Activated T-cell treated with anti-CD3 and anti-CD28 coated beads, Interleukin-2, amount 50 U/mL, for 48 hours (primary cell): ENCODE results near the gene TNS3.

Source experiments
- DNase-seq, 2 experiments: peaks; one replicate each; pipeline ENCODE4 v3.0.0-alpha.2; 2020

The TNS3 gene

GRCh38 chr7:47502240-47502877, 79.6 kb downstream of the TNS3 start:
- DNase-seq: no peak

- DNase-seq: no peak
These were observed 80.5 kb downstream of the TNS3 start for GRCh38 chr7:47501406-47501805.

GRCh38 chr7:47500103-47500563, 81.8 kb downstream of the TNS3 start:
- DNase-seq: no peak

DNA sequence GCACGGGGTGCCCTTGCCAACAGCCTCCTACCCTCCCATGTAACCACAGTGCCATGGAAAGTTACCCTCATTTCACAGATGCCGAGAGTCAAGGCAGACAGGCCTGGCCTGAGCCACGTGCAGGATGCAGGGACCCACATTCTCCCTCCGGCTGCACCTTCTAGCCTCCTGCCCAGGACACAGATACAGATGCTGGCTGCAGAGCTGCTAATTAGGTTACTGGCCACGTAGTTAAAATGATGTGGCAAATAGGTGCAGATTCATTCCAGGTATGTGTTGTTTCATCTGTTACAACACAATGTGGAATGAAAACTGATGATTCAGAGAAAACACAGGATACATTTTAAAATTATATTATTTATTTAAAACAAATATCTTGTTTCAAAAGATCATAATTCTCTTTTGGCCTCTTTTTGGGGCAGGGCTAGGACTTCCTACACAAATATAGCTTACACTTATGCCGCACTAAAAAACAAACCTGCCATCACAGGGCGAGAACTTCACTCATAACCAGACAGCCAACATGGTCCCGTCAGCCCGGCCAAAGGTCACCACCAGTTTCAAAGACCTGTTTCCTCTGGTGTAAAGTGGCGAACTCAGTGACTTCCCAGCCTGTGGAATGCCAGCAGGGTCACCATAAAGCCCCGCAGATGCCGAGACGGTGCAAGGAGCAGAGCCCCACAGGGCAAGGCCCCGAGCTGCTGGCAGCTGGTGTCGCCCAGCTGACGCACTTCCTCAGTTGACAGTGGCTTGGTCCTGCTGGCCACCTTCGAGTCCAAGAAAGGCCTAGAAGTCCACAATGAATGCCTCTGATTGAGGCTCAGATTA, 83.5 kb downstream of the TNS3 start:
- DNase-seq: no peak

GRCh38 chr7:47497367-47498096, 84.4 kb downstream of the TNS3 start:
- DNase-seq: no peak

DNA sequence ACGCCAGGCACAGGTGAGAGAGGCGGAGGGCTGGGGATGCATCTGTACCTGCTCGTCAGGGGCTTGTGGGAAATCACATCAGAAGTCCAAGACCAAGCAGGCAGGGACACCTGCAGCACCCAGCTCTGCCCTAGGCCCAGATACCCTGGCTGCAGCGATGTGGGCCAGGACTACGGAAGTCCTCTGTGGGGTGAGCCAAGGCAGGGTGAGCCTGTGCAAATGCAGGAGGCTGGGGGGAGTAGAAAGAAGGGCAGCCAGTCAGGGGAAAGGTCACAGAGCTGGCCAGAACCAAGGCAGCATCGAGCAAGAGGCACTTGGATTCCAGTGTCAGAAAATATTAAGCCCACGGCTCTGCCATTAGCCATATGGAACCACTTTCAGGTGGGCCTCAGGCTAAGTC, 85.2 kb downstream of the TNS3 start:
- no peak for DNase-seq

DNA sequence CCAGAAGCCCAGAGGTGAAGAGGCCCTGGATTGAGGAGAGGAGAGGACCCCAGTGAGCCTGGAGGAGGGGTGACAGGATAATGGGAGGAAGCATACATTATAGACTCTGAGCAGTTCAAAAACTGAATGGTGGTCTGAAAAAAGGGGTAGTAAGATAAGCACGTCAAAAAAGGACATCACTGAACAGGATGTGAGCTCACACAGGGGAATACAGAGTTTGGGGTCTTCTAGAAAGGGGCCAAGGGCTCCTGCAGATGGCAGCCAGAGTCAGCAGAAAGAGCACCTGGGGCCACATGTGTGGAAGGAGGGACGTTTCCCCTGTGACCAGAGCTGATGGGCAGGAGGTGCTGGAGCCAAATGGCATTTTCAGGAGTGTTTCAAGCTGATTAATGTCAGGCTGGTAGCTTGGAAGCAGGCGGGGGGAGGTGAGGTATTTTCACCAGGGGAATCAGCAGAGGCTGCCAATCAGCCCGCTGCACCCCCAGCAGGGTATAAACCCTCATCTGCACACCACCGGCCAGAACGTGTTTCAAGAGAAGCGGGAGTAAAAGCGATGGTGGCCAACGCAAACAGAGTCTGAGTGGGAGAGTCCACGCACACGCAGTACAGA, 85.8 kb downstream of the TNS3 start:
- no peak for DNase-seq

DNA sequence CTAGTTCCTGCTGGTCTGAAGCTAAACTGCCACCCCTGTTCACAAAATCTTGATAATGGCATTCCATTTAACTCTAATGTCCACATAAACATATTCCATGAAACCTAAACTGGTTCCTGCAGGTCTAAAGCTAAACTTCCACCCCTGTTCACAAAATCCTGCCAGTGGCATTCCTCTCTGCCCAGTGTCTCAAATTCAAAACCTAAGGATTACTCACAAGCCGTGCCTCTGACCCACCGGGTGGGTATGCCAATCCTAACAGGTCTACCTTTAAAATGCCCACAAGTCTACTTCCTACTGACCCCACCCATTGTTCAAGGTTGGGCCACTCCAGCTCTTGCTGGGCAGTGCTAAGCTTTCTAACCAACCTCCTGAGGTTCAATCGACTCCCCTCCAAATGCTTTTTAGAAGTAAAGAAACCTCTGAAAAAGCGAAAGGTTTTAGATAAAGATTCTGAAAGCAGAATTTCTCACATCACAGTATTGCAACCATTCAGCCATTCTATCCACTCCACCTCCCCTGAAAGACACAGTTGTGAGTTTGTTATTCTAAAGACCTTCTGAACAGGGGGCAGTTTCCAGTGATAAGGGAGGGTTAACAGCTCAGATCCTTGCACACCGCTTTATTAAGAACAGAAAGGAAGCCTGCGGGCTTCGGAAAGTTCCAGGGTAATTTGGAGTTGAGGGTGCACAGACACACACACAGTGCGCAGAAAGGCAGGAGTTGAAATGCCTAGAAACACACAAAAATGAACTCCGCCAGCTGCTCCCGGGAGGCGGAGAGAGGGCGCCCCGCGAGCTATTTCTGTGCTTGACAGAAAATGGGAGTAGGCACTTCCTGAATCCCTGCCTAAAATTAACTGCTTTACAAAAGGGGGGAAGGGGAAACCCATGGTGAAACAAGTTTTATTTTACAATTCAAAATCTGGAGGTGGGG, 87.7 kb downstream of the TNS3 start:
- no peak for DNase-seq

DNA sequence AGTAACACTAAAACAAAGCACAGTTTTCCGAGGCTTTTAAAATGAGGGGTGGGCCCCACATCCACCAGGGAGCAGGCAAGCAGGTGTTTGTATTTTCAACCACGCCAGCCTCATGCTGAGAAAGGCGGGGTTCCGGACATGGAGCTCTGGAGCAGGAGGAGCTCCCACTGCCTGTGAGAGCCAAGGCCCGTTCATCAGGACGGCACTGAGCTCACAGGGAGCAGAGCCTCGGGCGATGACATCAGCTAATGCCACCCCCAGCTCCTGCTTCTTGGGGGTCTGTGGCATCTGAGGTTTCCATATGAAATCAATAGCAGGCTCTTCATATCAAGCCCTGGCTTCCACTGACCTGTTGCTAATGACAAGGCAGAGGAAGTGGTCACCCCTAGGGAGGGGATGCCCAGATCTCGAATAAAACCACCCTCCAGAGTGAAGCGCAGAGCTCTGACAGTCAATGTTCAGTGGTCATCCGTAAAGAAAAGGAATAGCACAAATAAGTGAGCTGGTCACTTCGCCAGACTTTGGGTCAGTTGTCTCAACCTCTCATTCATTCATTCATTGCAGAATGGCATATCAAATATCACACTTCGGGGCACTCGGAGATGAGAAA, 89.1 kb downstream of the TNS3 start:
- DNase-seq: no peak

GRCh38 chr7:47490501-47491265, 91.2 kb downstream of the TNS3 start:
- no peak for DNase-seq

- DNase-seq: no peak
These were observed 92.3 kb downstream of the TNS3 start for GRCh38 chr7:47489624-47490023.

GRCh38 chr7:47488969-47489342, 93.0 kb downstream of the TNS3 start:
- DNase-seq: no peak

DNA sequence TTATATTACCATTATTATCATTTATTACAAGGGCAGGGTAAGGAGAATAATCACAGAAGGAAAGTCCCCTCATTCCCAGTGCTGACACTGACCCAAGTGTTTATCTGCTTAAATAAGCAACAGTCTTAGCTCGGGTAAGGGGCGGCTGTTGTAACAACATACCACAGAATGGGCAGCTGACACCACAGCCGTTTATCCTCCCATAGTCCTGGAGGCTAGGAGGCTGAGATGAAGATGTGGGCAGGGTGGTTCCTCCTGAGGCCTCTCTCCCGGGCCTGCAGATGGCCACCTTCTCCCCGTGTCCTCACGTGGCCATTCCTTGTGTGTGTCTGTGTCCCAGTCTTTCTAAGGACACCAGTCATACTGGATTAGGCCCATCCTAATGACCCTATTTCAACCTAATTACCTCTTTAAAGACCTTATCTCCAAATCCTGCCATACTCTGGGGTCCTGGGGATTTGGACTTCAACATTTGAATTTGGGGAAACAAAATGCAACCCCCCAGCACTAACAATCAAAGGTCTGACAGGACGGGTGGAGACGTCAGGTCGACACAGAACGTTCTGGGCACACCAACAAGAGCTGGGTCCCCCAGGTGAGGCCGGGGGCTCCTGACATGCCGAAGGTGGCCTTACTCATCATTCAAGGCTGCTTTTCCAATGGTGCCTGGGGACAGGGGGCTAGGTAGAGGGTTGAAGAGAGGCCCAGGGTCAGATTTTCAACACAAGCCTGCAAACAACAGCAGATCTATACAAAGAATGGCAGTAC, 93.5 kb downstream of the TNS3 start:
- no peak for DNase-seq

GRCh38 chr7:47485640-47486435, 96.1 kb downstream of the TNS3 start:
- DNase-seq: no peak

GRCh38 chr7:47484923-47485639, 96.8 kb downstream of the TNS3 start:
- DNase-seq: no peak

- no peak for DNase-seq
These were observed 97.5 kb downstream of the TNS3 start for GRCh38 chr7:47484457-47484856.

DNA sequence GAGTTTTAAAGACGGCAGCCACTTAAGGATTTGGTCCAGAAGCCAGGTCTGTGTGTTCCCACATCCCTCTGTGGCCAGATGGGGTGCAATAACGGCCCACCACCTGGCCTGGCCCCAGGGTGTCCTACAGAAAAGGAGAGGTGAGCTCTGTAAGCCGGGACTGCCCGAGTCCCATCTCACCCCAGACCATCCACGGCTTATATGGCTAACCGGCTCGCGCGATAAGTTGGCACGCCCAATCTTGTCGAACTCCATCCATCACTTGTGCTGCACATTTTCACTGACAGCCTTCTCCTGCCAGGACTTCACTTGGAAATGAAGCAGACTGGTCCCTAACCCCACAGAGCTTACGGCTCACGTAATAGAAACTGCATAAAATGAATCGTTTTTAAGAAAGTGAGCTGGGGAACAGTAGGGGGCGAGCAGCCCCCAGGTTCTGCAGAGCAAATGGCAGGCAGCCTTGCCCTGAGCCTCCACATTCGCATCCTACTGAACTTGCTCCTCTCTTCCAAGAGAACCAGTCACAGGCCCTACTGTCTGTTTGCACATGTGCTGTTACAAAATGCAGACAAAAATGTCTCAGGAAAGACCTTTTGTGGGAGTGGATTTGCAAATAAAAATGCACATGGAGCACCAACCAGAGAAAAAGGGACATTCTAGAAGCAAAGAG, 98.2 kb downstream of the TNS3 start:
- no peak for DNase-seq
